Measurements from ENCODE around the gene TAGLN3.

DNA sequence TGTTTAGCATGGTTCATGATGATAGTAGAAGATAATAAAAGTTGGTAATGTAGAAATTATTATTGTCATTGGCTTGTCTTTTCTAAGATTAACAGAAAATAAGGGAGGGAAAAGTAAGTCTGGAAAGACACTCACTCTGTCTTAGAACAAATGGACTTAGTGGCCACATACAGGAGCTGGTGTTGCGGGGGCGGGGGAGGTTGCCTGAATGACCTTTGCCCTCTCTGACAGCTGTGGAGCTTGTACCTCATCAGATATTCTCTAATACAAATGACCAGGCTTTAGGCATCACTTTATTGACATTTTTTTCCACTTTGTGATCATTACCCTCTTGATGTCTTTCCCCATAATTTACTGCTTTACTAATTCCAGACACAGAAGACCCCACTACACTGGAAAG lies 5.9 kb downstream of the TAGLN3 start:
- TF ChIP-seq CTCF (IDR thresholded peaks at IDR 0.05) (no peak), POLR2A (IDR thresholded peaks at IDR 0.05) (no peak)

Measured in testis (tissue), 2 donors.